Naive thymus-derived CD4-positive, alpha-beta T cell (primary cell): ENCODE measurements around the gene GABPB2. TPM values are rescaled to one million over a fixed set of nuclear protein-coding genes. Genes with fewer than 3 reads are reported as not detected.
A peak's percentile ranks its signal among the peaks of the same experiment; 100 is the strongest.

Source experiments
- ATAC-seq: fragments of 150-1000 bp; cut with Tn5 transposase; 2 replicates; pipeline ENCODE4 v1.10.0; 2021; ENCODE audit warnings: mild to moderate bottlenecking, moderate library complexity
- CTCF ChIA-PET: fragments of 350-600 bp; sonication (Branson Sonifier 250); formaldehyde crosslinking; loops from one replicate; lab custom pipeline; 2021; ENCODE audit warnings: antibody characterized with exemption; lab: Charles Lee
- POLR2A ChIA-PET: fragments of 350-600 bp; sonication (Branson Sonifier 250); formaldehyde crosslinking; loops from one replicate; lab custom pipeline; 2021; ENCODE audit warnings: antibody characterized with exemption, inconsistent platforms; lab: Charles Lee
- DNase-seq, 9 donors: peaks; one replicate each; pipeline versions ENCODE4 v3.0.0 to v3.0.0-alpha.2; 2020 to 2022; ENCODE audit warnings: mixed read lengths in 1 of 9
- H3K27ac ChIP-seq: one replicate; pipeline ENCODE4 v1.7.0; 2013; ENCODE audit warnings: mild to moderate bottlenecking, low read depth, low read length, moderate library complexity
- H3K27me3 ChIP-seq, 2 donors: one replicate each; pipeline ENCODE4 v1.7.0; 2013; ENCODE audit warnings: low read length in 2 of 2, mild to moderate bottlenecking in 2 of 2, moderate library complexity in 2 of 2; ENCODE audit not compliant: control insufficient read depth in 2 of 2, insufficient read depth in 2 of 2
- H3K36me3 ChIP-seq, 3 experiments: 1 replicate in 2 of 3; 2 replicates in 1 of 3; pipeline ENCODE4 v1.7.0; 2013; ENCODE audit warnings: low read length in 3 of 3, mild to moderate bottlenecking in 3 of 3, moderate library complexity in 1 of 3; ENCODE audit not compliant: insufficient read depth in 3 of 3, control insufficient read depth in 2 of 3
- H3K4me1 ChIP-seq, 2 donors: one replicate each; pipeline ENCODE4 v1.7.0; 2013; ENCODE audit warnings: low read length in 2 of 2, mild to moderate bottlenecking in 2 of 2, moderate library complexity in 1 of 2; ENCODE audit not compliant: control insufficient read depth in 2 of 2, insufficient read depth in 2 of 2
- H3K4me3 ChIP-seq: 2 replicates; pipeline ENCODE4 v1.7.0; 2013; ENCODE audit warnings: mild to moderate bottlenecking, low read length
- H3K9me3 ChIP-seq, 3 experiments: 1 replicate in 2 of 3; 2 replicates in 1 of 3; pipeline ENCODE4 v1.7.0; 2013; ENCODE audit warnings: low read length in 3 of 3; ENCODE audit not compliant: control insufficient read depth in 2 of 3
- H3K27ac Mint-ChIP-seq, 9 donors: one replicate each; pipeline ENCODE4 v1.8.0; 2020 to 2022; ENCODE audit warnings: mixed read lengths in 9 of 9, mild to moderate bottlenecking in 8 of 9, moderate library complexity in 5 of 9, inconsistent platforms in 2 of 9
- H3K27me3 Mint-ChIP-seq, 5 donors: one replicate each; pipeline ENCODE4 v1.8.0; 2021 to 2022; ENCODE audit warnings: mixed read lengths in 5 of 5, mild to moderate bottlenecking in 1 of 5
- H3K36me3 Mint-ChIP-seq, 5 donors: one replicate each; pipeline ENCODE4 v1.8.0; 2020 to 2022; ENCODE audit warnings: mixed read lengths in 5 of 5, mild to moderate bottlenecking in 3 of 5, inconsistent platforms in 1 of 5
- H3K4me1 Mint-ChIP-seq, 7 donors: one replicate each; pipeline ENCODE4 v1.8.0; 2020 to 2022; ENCODE audit warnings: mixed read lengths in 7 of 7, mild to moderate bottlenecking in 3 of 7, inconsistent platforms in 1 of 7
- H3K4me3 Mint-ChIP-seq, 10 donors: one replicate each; pipeline ENCODE4 v1.8.0; 2020 to 2022; ENCODE audit warnings: mild to moderate bottlenecking in 10 of 10, mixed read lengths in 10 of 10, moderate library complexity in 6 of 10, inconsistent platforms in 2 of 10
- H3K9me3 Mint-ChIP-seq, 11 donors: one replicate each; pipeline ENCODE4 v1.8.0; 2020 to 2022; ENCODE audit warnings: mixed read lengths in 11 of 11, mild to moderate bottlenecking in 4 of 11, inconsistent platforms in 1 of 11, moderate library complexity in 1 of 11
- intact Hi-C, 2 donors: fragments of 100-400 bp; cut with micrococcal nuclease; formaldehyde crosslinking; loops; one replicate each; pipeline ENCODE4 v1.15.1; 2023
- polyA plus RNA-seq, 2 donors: library from polyadenylated mRNA; unstranded; fragments of 300-500 nt; fragmentation: Illumina TruSeq; gene quantifications; one replicate each; pipeline ENCODE4 v1.2.3, GENCODE V29; 2021
- total RNA-seq, 6 experiments: library from RNA in 5 of 6; stranded (reverse) in 5 of 6; gene quantifications; 1 replicate in 5 of 6; 2 replicates in 1 of 6; pipeline ENCODE4 v1.2.3 and lab custom pipeline; 2021 to 2026

The GABPB2 gene
- total and polyA plus RNA-seq, 7 experiments from 2014 or later: 9.6 to 42.2 (median 30.9) TPM

GRCh38 chr1:151134991-151135390 is 64.4 kb downstream of the GABPB2 start:
- peaks cover 0 to 8% (median 5%) of the 10 kb centered on the region in 5 donors for H3K36me3 Mint-ChIP-seq
- CTCF ChIA-PET: interaction anchor here (0.5 to 0.7 kb wide), 2 partner anchors 131 to 162 kb away, joined by 3 to 4 read pairs; no protein-coding TSS in a partner anchor
- intact Hi-C loops: no loop called here
- Histone ChIP-seq H3K4me3 (no peak overlapping the region), H3K4me1 (peaks cover 0 to 4% of the 10 kb centered on the region in 2 donors), H3K9me3 (no peaks in the 10 kb centered on the region), H3K27me3 (no peaks in the 10 kb centered on the region), H3K27ac (no peak overlapping the region), H3K36me3 (no peaks in the 10 kb centered on the region)
- peaks cover 0 to 12% (median 0%) of the 10 kb centered on the region in 5 donors for H3K27me3 Mint-ChIP-seq
- H3K27ac Mint-ChIP-seq: peak overlapping the region in 3 of 9 donors; percentile 48 to 65 (median 62)
- DNase-seq (no peak), ATAC-seq (no peak)
- POLR2A ChIA-PET: interaction anchor here (0.6 to 1.0 kb wide), 4 partner anchors 9 to 451 kb away, joined by 3 to 6 read pairs (median 3); partner anchors contain the start of gene SEMA6C
- no peak overlapping the region for H3K4me3 Mint-ChIP-seq
- H3K9me3 Mint-ChIP-seq: peaks cover 0 to 3% (median 0%) of the 10 kb centered on the region in 11 donors
- peaks cover 8 to 15% (median 11%) of the 10 kb centered on the region in 7 donors for H3K4me1 Mint-ChIP-seq

DNA sequence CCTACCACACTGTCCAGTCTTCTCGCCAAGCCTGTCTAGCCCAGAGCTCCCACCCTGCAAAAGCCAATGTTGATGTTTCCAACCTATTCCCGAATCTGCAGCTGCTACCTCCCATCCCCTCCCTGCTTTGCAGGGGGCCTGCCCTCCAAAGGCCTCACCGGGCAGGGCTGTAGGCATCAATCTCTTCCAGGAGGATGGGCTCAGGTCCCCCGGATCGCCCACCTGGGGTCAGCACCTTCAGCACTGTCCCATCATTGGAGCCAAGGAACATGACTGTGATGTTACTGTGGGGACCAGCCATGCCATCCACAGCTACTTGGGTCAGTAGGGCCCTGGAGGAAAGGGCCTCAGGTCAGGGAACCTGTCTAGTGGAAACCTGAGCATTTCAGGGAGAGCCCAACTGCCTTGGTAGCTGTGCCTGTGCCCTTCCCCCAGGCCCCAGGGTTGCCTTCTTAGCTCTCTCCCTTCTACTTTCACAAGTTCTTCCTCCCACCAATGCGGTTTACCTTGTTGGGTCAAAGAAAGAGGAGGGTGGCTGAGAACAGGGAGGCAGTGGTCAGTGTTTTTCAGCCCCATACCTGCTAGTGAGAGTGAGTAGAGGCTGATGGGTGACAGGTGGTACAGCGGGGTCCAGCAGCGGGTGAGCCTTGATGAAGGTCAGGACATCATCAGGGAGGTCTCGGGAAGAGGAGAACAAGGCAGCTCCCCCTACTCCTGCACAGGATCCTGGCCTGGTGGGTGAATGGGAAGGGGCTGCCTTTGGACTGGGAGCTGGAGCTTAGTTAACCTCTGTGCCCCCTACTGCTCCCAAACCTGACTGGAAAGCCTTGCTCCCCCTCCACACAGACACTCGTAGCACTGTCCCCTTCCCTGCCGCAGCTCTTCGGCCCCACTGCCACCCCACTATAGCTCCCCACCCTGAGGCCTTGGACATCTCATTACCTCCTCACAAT is 65.1 kb downstream of the GABPB2 start:
- H3K27ac ChIP-seq: no peak overlapping the region
- ChIA-PET CTCF (interaction anchor here (0.8 kb wide), 1 partner anchor 855 kb away, joined by 4 read pairs; no protein-coding TSS in a partner anchor), POLR2A (interaction anchor here (0.7 to 1.2 kb wide), 2 partner anchors 21 to 24 kb away, joined by 3 read pairs; partner anchors contain the start of gene TNFAIP8L2)
- ATAC-seq (no peak), DNase-seq (no peak)
- Mint-ChIP-seq H3K27me3 (peaks cover 0 to 7% (median 0%) of the 10 kb centered on the region in 5 donors), H3K27ac (no peak overlapping the region), H3K4me1 (peaks cover 8 to 11% (median 9%) of the 10 kb centered on the region in 7 donors), H3K4me3 (no peak overlapping the region), H3K9me3 (peaks cover 0 to 3% (median 0%) of the 10 kb centered on the region in 11 donors), H3K36me3 (peaks cover 0 to 8% (median 5%) of the 10 kb centered on the region in 5 donors)
- no peaks in the 10 kb centered on the region for H3K27me3 ChIP-seq
- H3K9me3 ChIP-seq: no peaks in the 10 kb centered on the region
- peaks cover 0 to 4% of the 10 kb centered on the region in 2 donors for H3K4me1 ChIP-seq
- no peaks in the 10 kb centered on the region for H3K36me3 ChIP-seq
- H3K4me3 ChIP-seq: no peak overlapping the region
- intact Hi-C loops: no loop called here

DNA sequence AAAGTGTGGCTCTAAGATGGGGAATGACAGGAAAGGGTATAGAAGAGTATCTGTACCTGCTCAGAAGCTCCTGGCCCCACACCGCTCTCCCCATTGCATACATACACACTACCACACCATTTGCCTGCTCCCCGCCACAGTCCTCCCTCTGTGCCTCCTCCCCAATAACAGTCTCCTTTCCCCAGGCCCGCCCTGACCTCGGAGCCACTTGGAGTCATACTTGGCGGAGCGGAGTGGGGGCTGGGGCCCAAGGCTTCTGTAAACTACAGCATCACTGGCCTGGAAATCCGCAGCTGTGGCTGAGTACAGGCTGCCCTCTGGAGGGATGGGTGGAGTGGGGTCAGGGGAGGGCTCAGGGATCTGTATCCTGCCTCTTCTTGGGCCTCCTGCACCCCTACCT is 67.2 kb downstream of the GABPB2 start:
- POLR2A ChIA-PET: interaction anchor here (0.7 kb wide), 1 partner anchor 325 kb away, joined by 3 read pairs; no protein-coding TSS in a partner anchor
- CTCF ChIA-PET: no interaction called here
- peaks cover 0 to 8% (median 5%) of the 10 kb centered on the region in 5 donors for H3K36me3 Mint-ChIP-seq
- H3K27me3 Mint-ChIP-seq: no peaks in the 10 kb centered on the region
- no peak for ATAC-seq
- Histone ChIP-seq H3K27me3 (no peaks in the 10 kb centered on the region), H3K36me3 (no peaks in the 10 kb centered on the region), H3K27ac (no peak overlapping the region), H3K9me3 (no peaks in the 10 kb centered on the region), H3K4me1 (no peaks in the 10 kb centered on the region), H3K4me3 (no peak overlapping the region)
- peaks cover 0 to 6% (median 0%) of the 10 kb centered on the region in 7 donors for H3K4me1 Mint-ChIP-seq
- no peak for DNase-seq
- intact Hi-C loops: no loop called here
- H3K9me3 Mint-ChIP-seq: peaks cover 0 to 3% (median 0%) of the 10 kb centered on the region in 11 donors
- no peak overlapping the region for H3K27ac Mint-ChIP-seq
- no peak overlapping the region for H3K4me3 Mint-ChIP-seq

DNA sequence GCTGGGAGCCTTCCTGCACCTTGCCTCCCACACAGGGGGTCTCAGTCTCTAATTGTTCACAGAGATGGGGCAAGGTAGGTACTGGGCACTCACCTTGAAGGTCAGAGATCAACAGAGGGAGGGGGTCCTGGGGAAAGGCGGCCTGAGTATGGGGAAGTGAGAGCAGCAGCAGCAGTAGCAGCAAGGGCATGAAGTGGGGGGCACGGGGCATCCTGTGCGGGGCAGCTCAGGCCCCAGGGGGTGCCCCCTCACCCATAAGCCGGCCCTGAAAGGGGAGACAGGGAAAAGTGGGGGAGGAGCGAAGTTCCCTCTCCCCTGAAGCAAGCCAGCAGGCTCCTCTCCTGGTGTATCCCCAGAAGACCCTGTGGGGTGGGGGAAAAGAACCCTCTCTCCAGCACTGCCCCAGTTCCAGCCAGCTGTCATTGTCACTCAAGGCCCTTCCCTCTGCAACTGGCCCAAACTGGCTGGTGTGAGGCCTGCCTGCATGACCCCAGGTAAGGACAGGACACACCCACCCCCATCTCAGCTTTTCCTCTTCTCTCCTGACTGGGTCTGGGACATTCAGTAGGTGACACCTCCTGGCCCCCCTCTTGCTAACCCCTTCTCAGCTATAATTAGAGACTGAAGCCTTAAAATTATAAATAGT is 72.0 kb downstream of the GABPB2 start:
- Histone ChIP-seq H3K36me3 (peaks cover 0 to 4% (median 0%) of the 10 kb centered on the region in 3 experiments), H3K4me1 (no peaks in the 10 kb centered on the region), H3K27ac (no peak overlapping the region), H3K4me3 (no peak overlapping the region), H3K27me3 (no peaks in the 10 kb centered on the region), H3K9me3 (no peaks in the 10 kb centered on the region)
- peaks cover 0 to 1% (median 0%) of the 10 kb centered on the region in 5 donors for H3K36me3 Mint-ChIP-seq
- intact Hi-C loops: no loop called here
- H3K9me3 Mint-ChIP-seq: no peaks in the 10 kb centered on the region
- H3K4me1 Mint-ChIP-seq: peaks cover 12 to 22% (median 20%) of the 10 kb centered on the region in 7 donors
- DNase-seq (no peak), ATAC-seq (no peak)
- peaks cover 0 to 16% (median 0%) of the 10 kb centered on the region in 5 donors for H3K27me3 Mint-ChIP-seq
- CTCF ChIA-PET: interaction anchor here (0.6 to 1.5 kb wide), 4 partner anchors 14 to 1161 kb away, joined by 3 to 5 read pairs (median 4); partner anchors contain the start of gene TNFAIP8L2
- H3K4me3 Mint-ChIP-seq: no peak overlapping the region
- no peak overlapping the region for H3K27ac Mint-ChIP-seq
- POLR2A ChIA-PET: interaction anchor here (1.4 to 1.5 kb wide), 2 partner anchors 12 to 13 kb away, joined by 5 to 8 read pairs; no protein-coding TSS in a partner anchor

DNA sequence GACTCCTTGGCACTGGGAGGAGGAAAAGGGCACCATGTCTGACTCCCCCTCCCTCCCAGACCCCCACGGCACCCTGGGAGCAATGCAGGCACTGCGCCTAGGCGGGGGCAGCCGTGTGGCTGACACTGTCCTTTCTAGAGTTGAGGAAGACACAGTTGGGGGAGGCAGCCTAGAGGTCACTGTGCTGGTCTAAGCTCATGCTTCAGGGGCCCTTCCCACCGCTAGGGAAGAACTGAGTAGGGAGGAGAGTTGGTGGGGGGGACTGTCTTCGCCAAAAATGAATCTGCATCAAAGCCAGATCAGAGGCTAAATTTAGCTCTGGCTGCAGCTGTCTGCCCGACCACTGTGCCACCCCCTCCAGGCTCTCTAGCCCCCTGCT is 72.5 kb downstream of the GABPB2 start:
- ChIA-PET CTCF (interaction anchor here (1.2 to 1.3 kb wide), 2 partner anchors 14 to 118 kb away, joined by 4 read pairs; partner anchors contain the start of gene TNFAIP8L2), POLR2A (interaction anchor here (1.4 to 1.5 kb wide), 2 partner anchors 12 kb away, joined by 5 to 8 read pairs; no protein-coding TSS in a partner anchor)
- Histone ChIP-seq H3K9me3 (no peaks in the 10 kb centered on the region), H3K27me3 (no peaks in the 10 kb centered on the region), H3K27ac (no peak overlapping the region), H3K36me3 (peaks cover 0 to 4% (median 0%) of the 10 kb centered on the region in 3 experiments), H3K4me1 (no peaks in the 10 kb centered on the region), H3K4me3 (no peak overlapping the region)
- peaks cover 0 to 1% (median 0%) of the 10 kb centered on the region in 5 donors for H3K36me3 Mint-ChIP-seq
- no peak overlapping the region for H3K27ac Mint-ChIP-seq
- H3K9me3 Mint-ChIP-seq: no peaks in the 10 kb centered on the region
- H3K4me1 Mint-ChIP-seq: peaks cover 12 to 24% (median 22%) of the 10 kb centered on the region in 7 donors
- ATAC-seq (no peak), DNase-seq (no peak)
- H3K4me3 Mint-ChIP-seq: no peak overlapping the region
- intact Hi-C loops: no loop called here
- H3K27me3 Mint-ChIP-seq: peaks cover 0 to 16% (median 0%) of the 10 kb centered on the region in 5 donors

GRCh38 chr1:151143986-151144385 is 73.4 kb downstream of the GABPB2 start:
- H3K27ac Mint-ChIP-seq: no peak overlapping the region

More at GRCh38 chr1:151143986-151144385, 73.4 kb downstream of the GABPB2 start:
- DNase-seq (no peak), ATAC-seq (no peak)
- Histone ChIP-seq H3K4me3 (no peak overlapping the region), H3K27ac (no peak overlapping the region), H3K27me3 (no peaks in the 10 kb centered on the region), H3K9me3 (no peaks in the 10 kb centered on the region), H3K4me1 (no peaks in the 10 kb centered on the region), H3K36me3 (peaks cover 0 to 4% (median 0%) of the 10 kb centered on the region in 3 experiments)
- peaks cover 0 to 1% (median 0%) of the 10 kb centered on the region in 5 donors for H3K36me3 Mint-ChIP-seq
- H3K27me3 Mint-ChIP-seq: peaks cover 0 to 19% (median 0%) of the 10 kb centered on the region in 5 donors
- ChIA-PET POLR2A (interaction anchor here (0.6 to 1.5 kb wide), 4 partner anchors 11 to 119 kb away, joined by 3 to 8 read pairs (median 6); no protein-coding TSS in a partner anchor), CTCF (no interaction called here)
- H3K4me3 Mint-ChIP-seq: peak overlapping the region in 2 of 10 donors; percentile 34 to 54
- H3K4me1 Mint-ChIP-seq: peaks cover 12 to 24% (median 22%) of the 10 kb centered on the region in 7 donors
- no peaks in the 10 kb centered on the region for H3K9me3 Mint-ChIP-seq
- intact Hi-C loops: no loop called here
